Stimulated activated CD8-positive, alpha-beta memory T cell treated with anti-CD3 and anti-CD28 coated beads, Interleukin-12 subunit alpha, Interleukin-12 subunit beta, amount 100 ng/mL, for 24 hours (primary cell): ENCODE results near the gene RGS7BP.
"Not testable (repeated sequence)": the region's sequence is repeated elsewhere in the genome, so short reads cannot be mapped to it uniquely, and the experiment has no call there.

Source experiments
- DNase-seq: peaks from one replicate; pipeline ENCODE4 v3.0.0-alpha.2; 2020; ENCODE audit errors: extremely low read depth

Gene RGS7BP

DNA sequence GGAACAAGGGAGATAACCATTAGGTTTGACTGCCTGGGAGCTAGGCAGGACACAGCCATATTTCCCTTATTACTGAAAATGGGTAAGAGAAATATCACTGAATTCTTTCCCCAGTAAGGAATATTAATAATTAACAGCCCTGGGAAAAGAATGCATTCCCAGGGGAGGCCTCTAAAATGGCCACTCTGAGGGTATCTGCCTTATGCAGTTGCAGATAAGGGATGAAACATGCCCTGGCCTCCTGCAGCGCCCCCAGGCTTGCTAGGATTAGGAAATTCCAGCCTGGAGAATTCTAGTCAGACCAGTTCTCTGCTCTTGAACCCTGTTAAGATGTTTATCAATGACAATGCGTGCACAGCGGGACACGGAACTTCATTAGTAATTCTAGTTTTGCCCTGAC is 52.8 kb downstream of the RGS7BP start:
- not testable (repeated sequence) for DNase-seq

DNA sequence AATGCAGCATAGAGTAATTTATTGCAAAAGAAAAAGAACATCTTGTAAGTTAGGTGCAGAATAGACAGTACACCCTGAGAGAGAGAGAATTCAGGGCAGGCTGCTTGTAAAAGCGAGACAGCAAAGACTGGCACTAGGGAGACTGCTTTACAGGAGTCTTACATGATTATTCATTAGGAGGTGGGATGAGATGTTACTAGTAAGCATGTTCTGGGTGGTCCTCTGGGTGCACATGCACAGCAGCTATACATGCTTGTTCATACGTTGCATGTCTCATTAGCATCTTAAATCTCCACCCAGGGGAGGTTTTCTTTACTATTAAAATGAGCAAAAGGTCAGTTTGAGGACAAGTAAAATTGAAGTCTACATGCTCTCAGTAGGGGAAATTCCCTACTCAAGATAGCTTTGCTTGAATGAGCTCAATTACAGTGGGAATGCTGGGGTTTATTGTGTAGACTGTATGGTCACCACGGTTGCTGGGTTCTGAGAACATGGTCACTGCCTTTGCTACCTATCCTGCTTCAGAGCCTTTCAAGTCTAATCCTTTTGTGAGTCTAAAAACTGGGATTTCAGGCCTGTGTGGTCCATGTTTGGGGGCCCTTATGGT is 60.6 kb downstream of the RGS7BP start:
- DNase-seq = no peak

DNA sequence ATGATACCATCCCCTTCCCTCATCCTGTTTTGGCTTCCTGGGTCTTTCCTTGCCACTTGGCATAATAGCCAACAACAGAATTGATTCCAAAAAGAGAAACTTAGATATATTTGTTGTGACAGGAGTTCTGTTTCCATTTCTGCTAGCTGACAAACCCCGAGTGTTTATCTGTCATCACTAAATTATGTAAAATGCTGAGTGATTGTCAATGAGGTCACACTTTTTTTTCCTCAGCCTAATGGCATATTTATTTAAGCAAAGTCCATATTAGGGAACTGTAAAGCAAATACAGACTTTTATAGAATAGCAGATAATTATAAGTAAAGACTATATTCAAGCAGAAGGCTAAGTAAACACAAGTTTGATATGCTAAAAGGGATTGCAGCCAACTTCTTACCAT is 64.0 kb downstream of the RGS7BP start:
- no peak for DNase-seq

DNA sequence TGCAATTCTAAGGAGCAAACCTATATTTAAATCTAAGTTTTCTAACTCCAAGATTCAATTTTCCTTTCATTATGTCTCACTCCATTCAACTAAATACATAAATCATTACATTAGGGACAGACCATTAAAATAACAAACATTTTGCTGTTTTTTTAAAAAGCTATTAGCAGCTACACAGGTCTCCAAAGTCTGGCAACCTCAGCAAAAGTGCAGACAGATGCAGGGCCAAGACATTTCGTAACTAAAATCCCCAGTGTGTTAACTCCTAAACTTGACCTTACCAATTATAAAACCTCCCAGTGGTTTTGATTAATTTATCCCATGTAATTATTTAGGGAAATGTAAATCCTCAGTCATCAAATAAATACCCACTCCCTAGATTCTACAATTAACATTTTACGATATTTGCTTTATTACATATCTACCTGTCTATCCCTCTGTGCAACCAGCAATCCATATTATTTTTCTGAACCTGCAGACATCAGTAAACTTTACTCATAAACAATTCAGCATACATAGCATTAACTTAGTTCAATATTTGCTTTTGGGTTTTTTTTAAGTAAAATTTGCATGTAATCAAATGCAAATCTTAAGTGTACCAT is 64.7 kb downstream of the RGS7BP start:
- DNase-seq = no peak

DNA sequence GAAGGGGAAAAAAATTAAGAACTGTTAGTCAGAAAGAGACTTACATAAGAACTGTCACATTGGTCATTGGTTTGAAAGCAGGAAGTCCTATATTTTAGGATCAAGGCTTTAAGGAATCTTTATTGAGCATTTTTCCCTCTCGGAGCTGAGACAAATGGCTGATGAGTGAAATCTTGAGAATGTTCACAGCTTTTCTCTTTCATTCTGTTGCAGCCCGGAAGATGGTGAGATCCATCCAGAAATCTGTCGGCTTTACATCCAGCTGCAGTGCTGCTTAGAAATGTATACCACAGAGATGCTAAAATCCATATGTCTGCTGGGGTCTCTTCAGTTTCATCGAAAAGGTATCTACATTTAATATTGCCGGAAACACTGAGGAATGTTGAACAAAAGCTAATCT is 69.7 kb downstream of the RGS7BP start:
- no peak for DNase-seq

DNA sequence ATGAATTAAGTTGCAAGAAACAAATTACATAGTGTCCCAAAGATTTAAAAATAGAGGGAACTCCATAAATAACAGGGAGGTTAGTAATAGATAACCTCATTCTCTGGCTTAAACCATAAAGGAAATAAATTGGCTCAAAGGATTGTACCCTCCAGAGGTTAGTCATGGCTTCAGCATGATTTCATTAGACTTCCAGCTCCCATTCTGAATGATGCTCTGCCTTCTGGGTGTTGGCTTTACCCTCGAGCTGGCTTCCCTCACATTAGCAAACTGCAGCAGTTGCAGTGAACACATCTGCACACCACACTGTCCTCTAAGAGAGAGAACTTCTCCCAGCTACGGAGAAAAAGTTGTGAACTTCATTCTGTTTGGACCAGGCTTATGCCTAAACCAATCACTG is 70.4 kb downstream of the RGS7BP start:
- no peak for DNase-seq

DNA sequence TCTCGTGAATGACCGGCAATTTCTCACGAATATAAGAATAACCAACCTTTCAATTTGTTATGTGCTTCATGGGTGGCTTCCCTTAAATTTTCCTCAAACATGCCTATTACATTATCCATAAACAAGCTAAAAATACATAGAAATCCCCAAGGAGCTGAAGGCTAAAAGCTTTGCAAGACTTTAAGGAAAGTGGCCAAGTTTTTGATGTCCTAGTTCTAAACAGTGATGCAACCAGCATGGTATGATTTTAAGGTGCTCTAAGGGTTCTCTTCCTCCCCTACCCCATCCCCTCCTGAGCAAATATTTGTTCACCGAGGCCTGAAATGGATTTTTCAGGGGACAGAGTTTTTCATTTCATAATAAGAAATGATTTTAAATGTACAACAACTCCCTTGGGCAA is 79.8 kb downstream of the RGS7BP start:
- DNase-seq = no peak

DNA sequence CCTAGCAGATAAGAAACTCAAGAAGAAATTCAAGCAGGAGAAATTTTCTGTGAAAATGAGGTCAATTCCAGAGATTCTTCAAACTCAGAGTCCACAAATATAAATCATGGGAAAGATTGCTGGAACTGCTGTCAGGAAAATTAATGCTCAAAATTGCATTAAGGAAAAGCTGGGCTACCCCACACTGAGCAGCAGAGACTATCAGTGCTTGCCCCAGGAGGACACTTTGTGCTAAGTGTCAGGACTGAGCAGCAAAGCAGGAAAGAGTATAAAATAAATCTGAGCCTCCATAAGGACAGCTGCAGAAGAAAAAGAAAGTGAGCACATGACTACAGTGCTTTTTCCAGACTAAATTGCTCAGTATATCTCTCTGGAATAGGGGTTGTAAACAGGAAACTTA is 81.6 kb downstream of the RGS7BP start:
- no peak for DNase-seq

DNA sequence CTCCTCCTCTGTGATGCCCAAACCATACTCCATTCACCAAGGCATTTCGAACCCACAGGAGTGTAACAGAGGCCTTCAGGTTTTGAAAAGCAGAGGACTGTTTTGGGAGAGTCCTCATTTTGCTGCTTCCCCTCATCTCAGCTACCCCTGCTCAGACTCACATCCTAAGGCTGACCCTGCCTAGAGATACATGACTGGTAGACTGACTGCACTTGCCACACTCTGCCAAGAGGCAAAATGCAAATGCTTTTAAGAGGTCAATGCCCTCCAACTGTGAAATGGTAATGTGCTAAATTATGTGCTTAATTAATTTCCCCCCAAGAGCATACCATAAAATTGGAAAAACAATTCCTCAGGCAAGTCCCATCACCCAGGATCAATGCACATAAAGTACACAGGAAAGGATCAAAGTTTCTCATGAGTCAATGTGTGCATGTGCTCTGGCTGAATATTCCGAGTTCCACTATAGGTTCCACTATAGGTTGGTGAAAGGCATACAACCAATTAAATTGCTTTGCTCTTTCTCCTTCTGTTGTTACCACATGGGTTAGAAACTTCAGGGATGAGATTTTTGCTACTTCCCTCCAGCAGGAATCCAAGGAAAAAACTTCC is 87.0 kb downstream of the RGS7BP start:
- no peak for DNase-seq

DNA sequence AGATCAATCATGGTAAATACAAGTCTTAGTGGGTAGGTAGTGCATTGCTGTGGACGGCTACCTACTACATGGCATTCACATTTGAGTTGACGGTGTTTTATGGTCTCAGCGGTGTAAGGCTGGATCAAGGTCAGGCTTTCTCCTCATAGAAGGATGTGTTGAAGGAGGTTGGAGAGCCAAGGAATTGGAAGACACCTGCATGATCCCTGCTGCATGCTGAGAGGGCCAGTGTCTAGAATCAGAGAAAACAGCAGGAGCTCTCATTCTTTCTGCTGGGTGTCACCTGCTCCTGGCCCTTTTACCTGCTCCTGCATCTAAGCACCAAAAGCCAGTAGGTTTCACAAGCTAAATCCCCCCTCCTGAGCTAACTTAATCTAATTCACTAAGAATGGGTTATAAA is 88.2 kb downstream of the RGS7BP start:
- DNase-seq = no peak

DNA sequence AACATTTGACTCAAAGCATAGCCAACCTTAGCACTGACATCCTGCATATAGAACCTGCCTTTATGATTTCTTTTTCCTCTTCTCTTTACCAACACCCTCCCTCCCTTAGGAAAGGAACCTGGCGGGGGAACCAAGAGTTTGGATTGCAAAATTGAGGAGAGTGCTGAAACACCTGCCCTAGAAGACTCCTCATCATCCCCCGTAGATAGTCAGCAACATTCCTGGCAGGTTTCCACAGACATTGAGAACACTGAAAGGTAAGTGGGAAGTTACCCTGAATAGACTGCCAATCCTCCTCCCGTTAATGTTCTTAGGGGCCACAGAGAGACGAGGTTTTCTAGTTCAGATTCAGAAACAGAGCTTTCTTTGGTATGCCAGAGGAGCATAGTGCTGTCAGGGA is 88.8 kb downstream of the RGS7BP start:
- no peak for DNase-seq

DNA sequence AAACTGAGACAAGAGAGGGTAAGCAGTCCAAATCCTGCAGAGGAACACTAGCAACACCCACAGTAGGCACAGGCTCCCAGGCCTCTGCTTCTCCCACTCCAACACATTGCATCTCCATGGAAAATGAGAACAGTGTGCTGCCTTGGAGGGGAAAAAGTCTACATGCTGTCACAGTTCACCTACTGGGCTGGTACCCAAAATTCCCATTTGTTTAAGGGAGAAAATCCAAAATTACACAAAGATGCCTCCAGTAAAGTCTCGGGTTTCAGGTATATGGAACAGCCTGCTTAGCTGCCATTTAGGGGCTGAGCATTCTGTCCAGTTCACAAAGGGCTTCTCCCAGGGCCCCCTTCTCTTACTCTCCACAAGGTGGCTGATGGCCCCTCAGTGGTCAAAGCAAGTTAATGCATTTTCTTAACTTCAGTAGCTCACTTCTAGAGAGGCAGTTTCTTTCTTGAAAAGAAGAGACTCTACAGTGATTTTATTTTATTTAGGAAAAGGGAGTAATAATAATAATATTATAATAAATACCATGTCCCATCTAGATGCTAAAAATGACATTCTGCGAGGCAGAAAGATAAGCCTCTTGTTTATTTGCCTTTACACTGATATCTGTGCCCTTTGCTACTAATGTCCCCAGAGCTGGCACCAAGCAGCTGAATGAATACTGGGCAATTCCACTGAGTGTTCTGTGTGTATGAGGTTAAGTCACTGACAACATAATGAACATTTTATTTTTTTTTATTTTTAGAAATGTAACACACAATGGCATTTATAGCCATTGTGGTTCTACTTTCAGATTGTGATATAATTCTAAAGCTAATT is 89.4 kb downstream of the RGS7BP start:
- DNase-seq = no peak

DNA sequence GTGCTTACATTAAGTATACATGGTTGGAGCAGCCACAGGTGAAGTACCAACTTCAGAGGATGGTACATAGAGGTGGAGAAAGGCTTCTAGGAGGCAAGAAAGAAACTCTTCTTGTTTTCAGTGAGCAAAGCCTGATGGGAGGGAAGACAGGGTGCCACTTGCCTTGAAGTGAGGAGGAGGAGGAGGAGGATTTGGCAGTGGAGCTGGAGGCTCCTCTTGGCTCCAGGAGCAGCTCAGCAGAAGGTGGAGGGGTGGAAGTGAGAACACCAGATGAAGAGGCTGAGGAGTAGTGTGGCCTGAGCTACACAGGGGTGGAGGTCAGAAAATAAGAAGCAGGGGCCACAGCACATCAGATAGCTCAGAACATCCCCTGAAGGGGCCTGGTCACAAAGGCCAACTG is 93.4 kb downstream of the RGS7BP start:
- DNase-seq = no peak

DNA sequence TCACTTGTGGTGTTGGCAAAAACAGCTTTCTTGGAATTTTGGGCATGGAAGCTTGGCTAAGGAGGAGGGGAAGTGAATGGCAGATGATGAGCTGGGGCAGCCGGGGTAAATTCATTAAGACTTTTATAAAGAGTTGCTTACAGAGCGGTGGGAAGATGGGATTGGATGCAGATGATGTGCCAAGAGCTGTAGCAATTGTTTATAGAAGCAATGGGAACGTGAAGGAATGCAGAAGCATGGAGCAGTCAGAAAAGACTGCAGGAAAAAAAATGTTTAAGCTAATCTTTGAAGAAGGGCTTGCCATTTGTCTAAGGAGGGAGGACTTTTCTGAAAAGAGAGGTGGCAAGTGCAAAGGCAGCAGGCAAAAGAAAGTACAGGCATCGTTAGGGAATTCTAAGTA is 97.9 kb downstream of the RGS7BP start:
- no peak for DNase-seq

DNA sequence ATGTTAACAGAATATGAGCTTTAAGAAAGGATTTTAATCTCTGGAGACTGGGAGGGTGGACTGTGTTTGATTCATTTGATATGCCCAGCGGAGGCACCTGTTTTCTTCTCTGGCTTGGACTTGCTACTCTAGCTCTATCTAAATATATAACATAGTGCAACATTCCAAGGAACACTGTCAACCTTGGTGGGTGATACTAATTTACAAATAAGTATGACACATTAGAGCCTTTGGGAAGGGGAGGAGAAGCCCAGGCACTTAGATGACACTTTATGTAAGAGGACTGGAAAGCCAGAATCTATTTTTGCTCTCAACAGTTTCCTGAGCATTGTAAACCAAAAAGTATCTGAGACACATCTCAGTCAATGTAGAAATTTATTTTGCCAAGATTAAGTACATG is 101.1 kb downstream of the RGS7BP start:
- no peak for DNase-seq

DNA sequence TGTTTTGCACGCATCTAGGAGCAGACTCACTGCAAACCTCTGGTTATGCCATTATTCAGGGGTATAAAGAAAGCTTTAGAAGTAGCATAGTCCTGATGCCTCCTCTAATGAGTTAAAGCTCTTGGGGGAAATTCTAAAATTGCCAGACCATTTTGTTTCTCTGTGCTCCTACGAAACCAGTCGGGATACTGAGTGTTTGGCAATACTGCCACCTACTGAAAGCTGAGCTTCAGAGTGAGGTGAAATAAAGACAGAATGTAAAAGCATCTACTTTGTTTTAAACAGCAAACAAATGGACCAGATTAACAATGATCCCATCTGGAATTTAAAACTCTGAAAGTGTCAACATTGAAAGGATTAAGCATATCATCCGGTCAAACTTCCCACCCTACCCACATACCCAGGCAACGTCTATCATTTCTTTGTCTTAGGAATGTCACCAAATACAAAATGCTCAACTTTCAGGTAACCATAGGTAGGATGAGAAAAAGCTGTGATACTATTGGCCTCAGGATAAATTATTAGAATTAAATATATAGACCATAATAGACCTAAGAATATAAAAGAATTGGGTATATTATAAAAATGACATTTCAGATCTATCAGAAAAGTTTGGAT is 106.6 kb downstream of the RGS7BP start:
- DNase-seq = no peak

DNA sequence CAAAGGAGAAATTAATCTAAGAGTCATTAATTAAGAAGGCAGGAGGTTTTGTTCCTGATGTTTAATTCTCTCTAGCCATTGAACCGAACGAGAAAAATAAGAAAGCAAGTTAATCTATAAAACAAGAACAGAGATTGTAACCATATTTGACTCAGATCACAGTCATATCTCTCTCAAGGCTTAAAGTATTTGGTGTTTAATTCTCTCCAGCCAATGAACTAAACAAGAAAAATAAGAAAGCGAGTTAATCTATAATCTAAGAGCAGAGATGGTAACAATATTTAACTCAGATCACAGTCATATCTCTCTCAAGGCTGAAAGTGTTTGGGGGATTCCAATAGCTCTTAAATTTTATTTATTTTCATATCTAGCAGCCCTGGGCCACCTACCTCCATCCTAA is 110.1 kb downstream of the RGS7BP start:
- DNase-seq = no peak

DNA sequence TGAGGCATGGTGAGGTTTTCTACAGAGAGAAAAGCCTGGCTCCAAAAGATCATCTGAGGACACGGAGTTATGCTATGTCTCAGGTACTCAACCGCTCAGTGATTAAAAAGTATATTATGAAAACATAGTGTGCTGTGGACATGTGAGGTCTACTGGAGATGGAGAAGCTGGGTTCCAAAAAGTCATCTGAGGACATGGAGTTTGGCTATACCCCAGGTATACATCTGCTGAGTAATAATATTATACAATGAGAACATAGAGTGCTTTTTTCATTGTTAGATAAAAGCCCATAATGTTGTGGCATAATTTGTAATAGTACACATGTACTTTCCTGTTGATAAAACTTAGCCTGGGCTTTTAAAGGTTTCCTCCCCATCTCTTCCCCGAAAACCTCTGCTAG is 113.8 kb downstream of the RGS7BP start:
- no peak for DNase-seq

DNA sequence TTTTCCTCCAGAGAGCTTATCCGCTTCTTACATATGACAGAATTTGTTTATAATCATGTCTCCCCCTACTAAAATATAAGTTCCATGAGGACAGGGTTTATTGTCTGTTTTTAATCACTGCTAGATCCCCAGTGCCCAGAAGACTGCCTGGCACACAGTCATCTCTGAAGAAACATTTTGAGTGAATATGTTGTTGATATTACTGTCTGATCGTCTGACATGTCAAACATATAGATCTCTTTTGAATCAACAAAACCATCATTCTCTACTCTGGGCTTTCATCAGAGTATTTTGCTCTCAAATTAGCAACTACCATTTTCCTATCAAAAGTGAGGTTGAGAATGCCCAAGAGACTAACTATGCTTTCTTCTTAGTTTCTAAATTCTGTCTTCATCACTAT is 117.2 kb downstream of the RGS7BP start:
- DNase-seq = no peak

DNA sequence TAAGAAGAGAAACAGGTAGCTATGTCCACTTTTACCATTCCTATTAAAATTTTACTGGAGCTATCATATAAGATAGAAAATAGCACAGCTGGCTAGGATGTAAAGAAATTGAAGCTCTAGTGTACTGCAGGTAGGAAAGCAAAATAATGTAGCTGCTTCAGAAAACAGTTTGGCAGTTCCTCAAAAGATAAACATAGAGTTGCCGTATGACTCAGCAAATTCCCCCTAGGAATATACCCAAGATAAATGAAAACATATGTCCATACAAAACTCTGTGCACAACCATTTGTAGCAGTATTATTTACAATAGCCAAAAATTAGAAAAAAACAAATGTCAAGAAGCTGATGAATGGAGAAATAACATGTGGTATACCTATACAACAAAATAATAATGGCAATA is 119.9 kb downstream of the RGS7BP start:
- no peak for DNase-seq

DNA sequence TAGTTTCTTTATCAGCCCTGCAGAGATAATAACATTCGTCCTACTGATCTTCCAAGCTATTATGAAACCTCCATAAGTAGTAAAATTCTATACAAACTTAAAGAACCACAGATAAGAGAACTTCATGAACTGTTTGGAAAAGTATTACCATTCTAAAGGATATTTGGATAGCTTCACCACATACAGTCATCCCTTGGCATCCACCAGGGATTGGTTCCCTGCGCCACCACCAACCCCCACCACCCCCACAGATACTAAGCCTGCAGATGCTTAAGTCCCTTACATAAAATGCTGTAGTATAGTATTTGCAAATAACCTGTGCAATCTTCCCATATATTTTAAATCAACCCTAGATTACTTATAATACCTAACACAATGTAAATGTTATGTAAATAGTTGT is 123.1 kb downstream of the RGS7BP start:
- DNase-seq = no peak

DNA sequence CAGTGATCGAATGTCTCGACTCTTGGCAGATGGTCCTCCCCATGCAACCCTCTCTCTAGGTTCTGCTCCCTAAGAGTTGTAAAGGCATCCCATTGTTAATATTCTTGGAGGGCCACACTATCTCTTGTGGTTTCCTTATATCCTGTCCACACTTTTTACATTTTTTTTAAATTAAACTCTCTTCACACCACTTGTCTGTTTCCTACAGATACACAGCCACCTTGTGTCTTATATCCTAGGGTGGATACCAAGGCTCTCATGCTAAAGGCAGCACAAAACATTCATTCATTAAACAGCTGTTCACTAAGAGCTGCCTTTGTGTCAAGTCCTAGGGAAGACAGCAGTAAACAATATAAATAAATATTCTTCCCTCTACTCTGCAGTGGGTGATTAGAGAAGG is 124.0 kb downstream of the RGS7BP start:
- DNase-seq = no peak

DNA sequence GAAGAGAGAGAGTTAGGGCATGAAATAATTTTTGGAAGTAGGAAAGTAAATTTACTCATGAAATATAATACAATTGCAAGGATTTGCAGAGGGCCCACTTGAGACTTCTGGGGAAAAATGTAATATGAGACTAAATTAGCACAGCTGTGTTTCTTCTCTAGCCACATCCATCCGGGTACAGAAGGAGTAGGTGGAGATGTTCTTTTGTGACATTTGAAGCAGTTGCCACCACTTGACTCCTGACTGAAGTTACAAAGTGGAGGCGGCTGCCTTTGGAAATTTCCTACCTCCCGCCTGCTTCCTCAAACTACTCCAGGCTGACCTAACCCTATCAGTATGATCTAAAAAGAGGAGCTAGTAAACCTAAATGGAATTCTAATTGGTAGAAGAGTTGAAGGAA is 126.4 kb downstream of the RGS7BP start:
- no peak for DNase-seq
